Hematopoietic multipotent progenitor cell treated with erythropoietin and hydrocortisone succinate and interleukin-3 and kit ligand, for 4 days (in vitro differentiated cells): ENCODE results near the gene RDX.
"Not testable (repeated sequence)": the region's sequence is repeated elsewhere in the genome, so short reads cannot be mapped to it uniquely, and the experiment has no call there.

Experiments
- DNase-seq: peaks from one replicate; pipeline ENCODE4 v3.0.0-alpha.2; 2015

RDX gene

GRCh38 chr11:110269996-110270395 lies 26.4 kb downstream of the RDX start:
- no peak for DNase-seq

GRCh38 chr11:110268441-110268840 lies 28.0 kb downstream of the RDX start:
- no peak for DNase-seq

- DNase-seq = no peak
Measured at GRCh38 chr11:110262072-110262403, 34.4 kb downstream of the RDX start.

GRCh38 chr11:110261195-110262071 lies 35.0 kb downstream of the RDX start:
- no peak for DNase-seq

- no peak for DNase-seq
Measured at GRCh38 chr11:110253525-110253924, 42.9 kb downstream of the RDX start.

GRCh38 chr11:110251836-110252235 lies 44.6 kb downstream of the RDX start:
- DNase-seq = peak; percentile 12

- no peak for DNase-seq
Measured at GRCh38 chr11:110250168-110250567, 46.2 kb downstream of the RDX start.

- no peak for DNase-seq
Measured at GRCh38 chr11:110249766-110250165, 46.6 kb downstream of the RDX start.

GRCh38 chr11:110249066-110249465 lies 47.3 kb downstream of the RDX start:
- peak; percentile 25 for DNase-seq

- DNase-seq = peak; percentile 18
Measured at GRCh38 chr11:110243791-110244190, 52.6 kb downstream of the RDX start.

- DNase-seq = no peak
Measured at GRCh38 chr11:110242746-110243145, 53.7 kb downstream of the RDX start.

GRCh38 chr11:110242188-110242587 lies 54.2 kb downstream of the RDX start:
- DNase-seq = no peak

- no peak for DNase-seq
Measured at GRCh38 chr11:110235966-110236365, 60.4 kb downstream of the RDX start.

- DNase-seq = no peak
Measured at GRCh38 chr11:110230377-110230776, 66.0 kb downstream of the RDX start.

GRCh38 chr11:110219006-110219785 lies 77.2 kb downstream of the RDX start:
- DNase-seq = no peak

GRCh38 chr11:110217936-110218335 lies 78.5 kb downstream of the RDX start:
- no peak for DNase-seq

GRCh38 chr11:110217223-110217877 lies 79.1 kb downstream of the RDX start:
- no peak for DNase-seq

- DNase-seq = not testable (repeated sequence)
Measured at GRCh38 chr11:110209313-110209694, 87.1 kb downstream of the RDX start.

- DNase-seq = not testable (repeated sequence)
Measured at GRCh38 chr11:110208678-110209312, 87.6 kb downstream of the RDX start.

- DNase-seq = no peak
Measured at GRCh38 chr11:110207123-110207522, 89.3 kb downstream of the RDX start.

- no peak for DNase-seq
Measured at GRCh38 chr11:110200836-110201235, 95.6 kb downstream of the RDX start.

- DNase-seq = no peak
Measured at GRCh38 chr11:110200241-110200640, 96.2 kb downstream of the RDX start.
